ENCODE measurements around the gene DOCK7.

Gene DOCK7

GRCh38 chr1:62405247-62405646 is 282.9 kb downstream of the DOCK7 start:
- DNase-seq, result no peak

Data from central memory CD4-positive, alpha-beta T cell (primary cell).